Neural cell (in vitro differentiated cells): ENCODE measurements around the gene ERVW-1.
"Not testable (repeated sequence)": the region's sequence is repeated elsewhere in the genome, so short reads cannot be mapped to it uniquely, and the experiment has no call there.

Source experiments
- CTCF ChIP-seq: fragments of 450-650 bp; IDR thresholded peaks from 2 replicates; pipeline ENCODE4 v1.5.1; 2014; ENCODE audit warnings: antibody characterized with exemption, mild to moderate bottlenecking, moderate library complexity; ENCODE audit not compliant: poor library complexity, severe bottlenecking
- EZH2 ChIP-seq: fragments of 200-600, 300-800 bp; shearing (Covaris generic), sonication (generic); IDR thresholded peaks from 2 replicates; pipeline ENCODE4 v1.6.1; 2014; ENCODE audit warnings: antibody characterized with exemption, low read length, borderline replicate concordance, mild to moderate bottlenecking; ENCODE audit not compliant: insufficient read depth, poor library complexity, severe bottlenecking
- TAF1 ChIP-seq: IDR thresholded peaks from 2 replicates; pipeline ENCODE4 v1.6.1; 2012; ENCODE audit warnings: low read depth

GRCh38 chr7:92468589-92468988 lies 9.2 kb downstream of the ERVW-1 start:
- TF ChIP-seq CTCF, EZH2, TAF1: not testable (repeated sequence)
